Kidney (tissue), 14 donors: Measurements from ENCODE around the gene PERM1. TPM values are rescaled to one million over a fixed set of nuclear protein-coding genes. Genes with fewer than 3 reads are reported as not detected.

ENCODE experiments used
- DNase-seq, 5 donors: peaks; one replicate each; pipeline ENCODE4 v3.0.0-alpha.2; 2013 to 2020
- FAIRE-seq: peaks from 2 replicates; lab custom pipeline; 2012; peaks lifted over from hg19 to GRCh38; lab: Jason Lieb, UNC
- H3K27ac ChIP-seq, 2 donors: one replicate each; pipeline ENCODE4 v1.7.0; 2013; ENCODE audit warnings: low read depth in 2 of 2, low read length in 2 of 2, inconsistent platforms in 1 of 2
- H3K27me3 ChIP-seq: one replicate; pipeline ENCODE4 v1.7.1; 2013; ENCODE audit warnings: low read length, inconsistent platforms; ENCODE audit not compliant: control insufficient read depth, insufficient read depth
- H3K36me3 ChIP-seq, 3 donors: one replicate each; pipeline versions ENCODE4 v1.7.0 to v1.7.1; 2013; ENCODE audit warnings: low read length in 3 of 3, control low read depth in 1 of 3, inconsistent platforms in 1 of 3; ENCODE audit not compliant: insufficient read depth in 3 of 3, control insufficient read depth in 2 of 3
- H3K4me1 ChIP-seq, 3 donors: one replicate each; pipeline versions ENCODE4 v1.7.0 to v1.7.1; 2013; ENCODE audit warnings: low read length in 3 of 3, inconsistent platforms in 1 of 3, low read depth in 1 of 3; ENCODE audit not compliant: control insufficient read depth in 2 of 3, insufficient read depth in 2 of 3
- H3K4me3 ChIP-seq, 3 donors: one replicate each; pipeline versions ENCODE4 v1.7.0 to v1.8.1; 2013; ENCODE audit warnings: low read length in 3 of 3, control low read depth in 1 of 3, inconsistent platforms in 1 of 3
- H3K9ac ChIP-seq, 3 donors: one replicate each; pipeline versions ENCODE4 v1.7.0 to v1.7.1; 2013; ENCODE audit warnings: low read length in 3 of 3, control low read depth in 1 of 3, inconsistent platforms in 1 of 3
- H3K9me3 ChIP-seq, 3 donors: one replicate each; pipeline versions ENCODE4 v1.7.0 to v1.7.1; 2013; ENCODE audit warnings: low read length in 3 of 3, control low read depth in 1 of 3, inconsistent platforms in 1 of 3; ENCODE audit not compliant: control insufficient read depth in 2 of 3, insufficient read depth in 1 of 3
- CTCF ChIP-seq: IDR thresholded peaks from 3 replicates; pipeline ENCODE4 v1.5.1; 2012; ENCODE audit warnings: mild to moderate bottlenecking, moderate library complexity, borderline replicate concordance; ENCODE audit not compliant: insufficient read depth; ENCODE audit errors: extremely low read depth
- intact Hi-C: fragments of 100-400 bp; cut with DNase I; formaldehyde crosslinking; loops from one replicate; pipeline ENCODE4 v1.11.1; 2022
- polyA plus RNA-seq: library from polyadenylated mRNA; stranded (reverse); fragments of 350-450 nt; fragmentation: Illumina TruSeq; extraction: RNeasy Lipid Tissue Mini Kit (QIAGEN cat#74804); gene quantifications from one replicate; pipeline ENCODE4 v1.2.3, GENCODE V29; 2014; ENCODE audit warnings: low read depth, low replicate concordance; ENCODE audit not compliant: insufficient read depth
- total RNA-seq: library from RNA; stranded (reverse); fragmentation: NEBNext Ultra II Directional; extraction: Animal tissue kit (Norgen Biotek cat#: 25700); gene quantifications from one replicate; pipeline ENCODE4 v1.2.1, GENCODE V29; 2021
- donor health status: control.
- donor health status: control.
- donor health status: control.
- donor health status: control.
- donor health status: control.
- donor health status: DM: yes; HTN: yes; CAD: no.
- donor health status: Normal renal cell carcinoma (clear cell type).

The PERM1 gene
- total and polyA plus RNA-seq, 2 donors from 2014 or later = 0.25 to 0.86 TPM

- no peak overlapping the region for H3K9ac ChIP-seq
- intact Hi-C loops = no loop called here
- peaks cover 0 to 37% (median 0%) of the 10 kb centered on the region in 3 donors for H3K4me1 ChIP-seq
- peak in 3 of 5 donors; percentile 40 to 72 (median 52) for DNase-seq
- no peaks in the 10 kb centered on the region for H3K36me3 ChIP-seq
- no peaks in the 10 kb centered on the region for H3K27me3 ChIP-seq
- no peaks in the 10 kb centered on the region for H3K9me3 ChIP-seq
- no peak for FAIRE-seq
- peak overlapping the region in 1 of 2 donors; percentile 43 for H3K27ac ChIP-seq
- peak; percentile 68 for TF ChIP-seq CTCF
- H3K4me3 ChIP-seq = no peak overlapping the region
Observed at GRCh38 chr1:938088-938683, 43.7 kb downstream of the PERM1 start.

GRCh38 chr1:937521-937920 is 44.4 kb downstream of the PERM1 start:
- Histone ChIP-seq H3K4me1 (peaks cover 0 to 33% (median 0%) of the 10 kb centered on the region in 3 donors), H3K4me3 (no peak overlapping the region), H3K9ac (no peak overlapping the region), H3K27me3 (no peaks in the 10 kb centered on the region), H3K9me3 (no peaks in the 10 kb centered on the region), H3K36me3 (no peaks in the 10 kb centered on the region), H3K27ac (peak overlapping the region in 1 of 2 donors; percentile 28)
- intact Hi-C loops = no loop called here
- FAIRE-seq = no peak
- no peak for TF ChIP-seq CTCF
- DNase-seq = peak in 1 of 5 donors; percentile 61

GRCh38 chr1:936348-937264 is 45.3 kb downstream of the PERM1 start:
- H3K36me3 ChIP-seq = no peaks in the 10 kb centered on the region
- no peak for TF ChIP-seq CTCF
- DNase-seq (peak in 1 of 5 donors; percentile 70), FAIRE-seq (no peak)
- no peak overlapping the region for H3K27ac ChIP-seq
- intact Hi-C loops = no loop called here
- no peak overlapping the region for H3K4me3 ChIP-seq
- no peaks in the 10 kb centered on the region for H3K27me3 ChIP-seq
- no peak overlapping the region for H3K9ac ChIP-seq
- H3K4me1 ChIP-seq = peaks cover 0 to 33% (median 0%) of the 10 kb centered on the region in 3 donors
- no peaks in the 10 kb centered on the region for H3K9me3 ChIP-seq
